ENCODE data around the gene DNAH14. TPM values are rescaled to one million over a fixed set of nuclear protein-coding genes. Genes with fewer than 3 reads are reported as not detected.

Gene DNAH14
- total and polyA plus RNA-seq, 9 of the 15 experiments (the other 6 are each of a cell fraction or from before 2014, with no cell fraction given): 58.4 to 142 (median 98.4) TPM

DNA sequence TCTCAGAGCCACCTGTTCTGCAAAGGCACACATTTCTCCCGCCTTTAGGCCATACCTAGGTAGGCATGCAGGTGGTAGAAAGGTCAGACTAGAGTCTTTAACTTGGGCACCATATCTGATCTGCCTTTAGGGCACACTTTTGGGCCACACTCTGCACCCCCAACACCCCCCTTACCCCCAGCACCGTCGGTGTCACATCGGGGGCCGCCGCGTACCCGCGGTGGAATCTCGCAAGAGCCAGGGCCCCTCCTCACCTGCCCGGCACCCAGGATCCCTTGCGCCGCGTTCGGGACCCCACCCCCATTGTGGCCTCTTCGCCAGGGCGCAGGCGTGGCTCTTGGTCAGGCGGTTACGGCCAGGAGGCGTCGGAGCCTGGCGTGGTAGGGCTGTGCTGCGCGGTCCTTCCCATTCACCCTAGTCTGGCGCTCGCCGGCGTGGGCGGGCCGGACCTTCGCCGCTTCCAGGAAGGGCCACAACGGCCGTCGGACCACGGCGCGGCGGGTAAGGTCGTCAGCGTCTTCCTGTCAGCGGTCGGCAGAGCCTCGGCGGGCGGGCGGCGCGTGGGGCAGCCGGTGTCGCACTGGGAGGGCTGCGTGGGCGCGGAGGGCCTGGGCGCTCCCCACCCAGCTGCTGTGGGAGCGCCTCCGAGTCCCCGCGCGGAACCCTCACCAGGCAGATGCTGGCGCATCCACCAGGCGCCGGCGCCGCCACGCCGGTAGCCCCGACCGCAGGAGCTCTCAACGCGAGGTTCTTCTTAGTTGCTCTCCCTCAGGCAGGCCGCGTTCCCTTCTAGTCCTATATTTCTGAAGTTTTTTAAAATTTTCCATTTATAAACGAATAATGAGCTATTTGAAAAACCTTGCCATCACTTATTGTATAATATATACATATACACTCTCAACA, at the start of gene DNAH14 (continued):
- peak; percentile 74 for TF ChIP-seq MEIS2 (IDR thresholded peaks at IDR 0.05; ENCODE audit: partially characterized antibody)
- TF ChIP-seq ETV5 (CRISPR knock-in tag; IDR thresholded peaks at IDR 0.05; ENCODE audit: low read depth): peak; percentile 90
- TF ChIP-seq HNRNPLL (IDR thresholded peaks at IDR 0.05; ENCODE audit: low read depth, low read length, poor library complexity, severe bottlenecking): peak; percentile 81
- no peak; the same call in 1 of the 2 replicates for TF ChIP-seq DPF2 (IDR thresholded peaks at IDR 0.05)
- peak; percentile 92 for TF ChIP-seq TAF1 (IDR thresholded peaks at IDR 0.05; ENCODE audit: control insufficient read depth, extremely low read depth, insufficient read depth, low read length, severe bottlenecking)
- TF ChIP-seq ZNF766 (CRISPR knock-in tag; conservative IDR thresholded peaks at IDR 0.05): 0 out of 2 replicates have a peak, but pooled peaks have one; percentile 51
- TF ChIP-seq, protein P1, sequence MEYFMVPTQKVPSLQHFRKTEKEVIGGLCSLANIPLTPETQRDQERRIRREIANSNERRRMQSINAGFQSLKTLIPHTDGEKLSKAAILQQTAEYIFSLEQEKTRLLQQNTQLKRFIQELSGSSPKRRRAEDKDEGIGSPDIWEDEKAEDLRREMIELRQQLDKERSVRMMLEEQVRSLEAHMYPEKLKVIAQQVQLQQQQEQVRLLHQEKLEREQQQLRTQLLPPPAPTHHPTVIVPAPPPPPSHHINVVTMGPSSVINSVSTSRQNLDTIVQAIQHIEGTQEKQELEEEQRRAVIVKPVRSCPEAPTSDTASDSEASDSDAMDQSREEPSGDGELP (CRISPR knock-in tag; IDR thresholded peaks at IDR 0.05; ENCODE audit: borderline replicate concordance): peak; percentile 90
- no peak for TF ChIP-seq SRSF3 (IDR thresholded peaks at IDR 0.05; ENCODE audit: insufficient read depth, low read length)
- TF ChIP-seq PTBP1 (IDR thresholded peaks at IDR 0.05; ENCODE audit: low read depth, low read length): no peak
- TF ChIP-seq, protein P2, sequence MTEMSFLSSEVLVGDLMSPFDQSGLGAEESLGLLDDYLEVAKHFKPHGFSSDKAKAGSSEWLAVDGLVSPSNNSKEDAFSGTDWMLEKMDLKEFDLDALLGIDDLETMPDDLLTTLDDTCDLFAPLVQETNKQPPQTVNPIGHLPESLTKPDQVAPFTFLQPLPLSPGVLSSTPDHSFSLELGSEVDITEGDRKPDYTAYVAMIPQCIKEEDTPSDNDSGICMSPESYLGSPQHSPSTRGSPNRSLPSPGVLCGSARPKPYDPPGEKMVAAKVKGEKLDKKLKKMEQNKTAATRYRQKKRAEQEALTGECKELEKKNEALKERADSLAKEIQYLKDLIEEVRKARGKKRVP (CRISPR knock-in tag; IDR thresholded peaks at IDR 0.05): no peak
- TF ChIP-seq, protein P3, sequence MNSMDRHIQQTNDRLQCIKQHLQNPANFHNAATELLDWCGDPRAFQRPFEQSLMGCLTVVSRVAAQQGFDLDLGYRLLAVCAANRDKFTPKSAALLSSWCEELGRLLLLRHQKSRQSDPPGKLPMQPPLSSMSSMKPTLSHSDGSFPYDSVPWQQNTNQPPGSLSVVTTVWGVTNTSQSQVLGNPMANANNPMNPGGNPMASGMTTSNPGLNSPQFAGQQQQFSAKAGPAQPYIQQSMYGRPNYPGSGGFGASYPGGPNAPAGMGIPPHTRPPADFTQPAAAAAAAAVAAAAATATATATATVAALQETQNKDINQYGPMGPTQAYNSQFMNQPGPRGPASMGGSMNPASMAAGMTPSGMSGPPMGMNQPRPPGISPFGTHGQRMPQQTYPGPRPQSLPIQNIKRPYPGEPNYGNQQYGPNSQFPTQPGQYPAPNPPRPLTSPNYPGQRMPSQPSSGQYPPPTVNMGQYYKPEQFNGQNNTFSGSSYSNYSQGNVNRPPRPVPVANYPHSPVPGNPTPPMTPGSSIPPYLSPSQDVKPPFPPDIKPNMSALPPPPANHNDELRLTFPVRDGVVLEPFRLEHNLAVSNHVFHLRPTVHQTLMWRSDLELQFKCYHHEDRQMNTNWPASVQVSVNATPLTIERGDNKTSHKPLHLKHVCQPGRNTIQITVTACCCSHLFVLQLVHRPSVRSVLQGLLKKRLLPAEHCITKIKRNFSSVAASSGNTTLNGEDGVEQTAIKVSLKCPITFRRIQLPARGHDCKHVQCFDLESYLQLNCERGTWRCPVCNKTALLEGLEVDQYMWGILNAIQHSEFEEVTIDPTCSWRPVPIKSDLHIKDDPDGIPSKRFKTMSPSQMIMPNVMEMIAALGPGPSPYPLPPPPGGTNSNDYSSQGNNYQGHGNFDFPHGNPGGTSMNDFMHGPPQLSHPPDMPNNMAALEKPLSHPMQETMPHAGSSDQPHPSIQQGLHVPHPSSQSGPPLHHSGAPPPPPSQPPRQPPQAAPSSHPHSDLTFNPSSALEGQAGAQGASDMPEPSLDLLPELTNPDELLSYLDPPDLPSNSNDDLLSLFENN (IDR thresholded peaks at IDR 0.05; ENCODE audit: low read depth in 2 of 2, low read length in 2 of 2): no peak; a peak in 2 of 4 replicates
- TF ChIP-seq ZNF146 (CRISPR knock-in tag; IDR thresholded peaks at IDR 0.05; ENCODE audit: unreplicated experiment): no peak
- 0 out of 4 replicates have a peak, but pooled peaks of 1 of the 2 experiments have one; percentile 29 for TF ChIP-seq FOXA3 (CRISPR knock-in tag; conservative IDR thresholded peaks at IDR 0.05 in 1 of 2, IDR thresholded peaks at IDR 0.05 in 1 of 2)
- peak; percentile 82 for TF ChIP-seq ZBED1 (IDR thresholded peaks at IDR 0.05)
- no peak for TF ChIP-seq NFXL1 (CRISPR knock-in tag; IDR thresholded peaks at IDR 0.05)
- no peak for TF ChIP-seq CBX8 (IDR thresholded peaks at IDR 0.05; ENCODE audit: borderline replicate concordance, extremely low read depth, low read depth, low read length, poor library complexity, severe bottlenecking)
- TF ChIP-seq ZNF184 (CRISPR knock-in tag; IDR thresholded peaks at IDR 0.05): no peak
- TF ChIP-seq ZNF436 (CRISPR knock-in tag; IDR thresholded peaks at IDR 0.05): no peak
- no peak for TF ChIP-seq CEBPG (CRISPR knock-in tag; IDR thresholded peaks at IDR 0.05)
- no peak for TF ChIP-seq CEBPG (tag; conservative IDR thresholded peaks at IDR 0.05 in 1 of 2, IDR thresholded peaks at IDR 0.05 in 1 of 2)
- TF ChIP-seq FOSL1 (tag; conservative IDR thresholded peaks at IDR 0.05): peak; percentile 56
- no peak for TF ChIP-seq TGIF2 (CRISPR knock-in tag; IDR thresholded peaks at IDR 0.05)

All from K562 (cell line).